ENCODE results near the gene RBFOX2. TPM values are rescaled to one million over a fixed set of nuclear protein-coding genes. Genes with fewer than 3 reads are reported as not detected.
"Not testable (repeated sequence)": the region's sequence is repeated elsewhere in the genome, so short reads cannot be mapped to it uniquely, and the experiment has no call there.

RBFOX2 gene
- total RNA-seq, 1 experiment from 2014 or later, result 116 TPM

- DNase-seq (ENCODE audit: low read depth), result no peak
Observed at GRCh38 chr22:35739076-35739930, 289.3 kb downstream of the RBFOX2 start.

GRCh38 chr22:35737886-35738285 lies 290.7 kb downstream of the RBFOX2 start:
- not testable (repeated sequence) for DNase-seq (ENCODE audit: low read depth)

GRCh38 chr22:35736701-35737100 lies 291.9 kb downstream of the RBFOX2 start:
- DNase-seq (ENCODE audit: low read depth), result no peak

GRCh38 chr22:35736166-35736565 lies 292.5 kb downstream of the RBFOX2 start:
- no peak for DNase-seq (ENCODE audit: low read depth)

DNA sequence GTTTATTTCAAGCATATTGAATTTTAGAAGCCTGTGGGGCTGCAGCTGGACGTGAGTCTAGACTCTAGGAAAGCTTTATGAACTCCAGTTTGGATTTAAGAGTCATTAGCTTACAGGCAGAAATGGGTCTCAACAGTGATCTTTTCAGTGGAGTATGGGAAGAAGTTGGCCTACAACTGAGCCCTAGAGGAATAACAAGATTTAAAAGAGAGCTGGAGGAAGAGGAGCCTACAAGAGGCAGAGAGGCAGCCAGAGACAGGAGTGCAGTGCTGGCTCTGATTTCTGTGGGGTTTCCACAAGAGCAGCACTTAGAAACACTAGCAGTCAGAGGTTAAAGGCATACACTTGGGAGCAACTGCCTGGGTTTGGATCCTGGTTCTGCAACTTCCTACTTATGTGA lies 293.1 kb downstream of the RBFOX2 start:
- no peak for DNase-seq (ENCODE audit: low read depth)

GRCh38 chr22:35734517-35734827 lies 294.2 kb downstream of the RBFOX2 start:
- DNase-seq (ENCODE audit: low read depth), result no peak

DNA sequence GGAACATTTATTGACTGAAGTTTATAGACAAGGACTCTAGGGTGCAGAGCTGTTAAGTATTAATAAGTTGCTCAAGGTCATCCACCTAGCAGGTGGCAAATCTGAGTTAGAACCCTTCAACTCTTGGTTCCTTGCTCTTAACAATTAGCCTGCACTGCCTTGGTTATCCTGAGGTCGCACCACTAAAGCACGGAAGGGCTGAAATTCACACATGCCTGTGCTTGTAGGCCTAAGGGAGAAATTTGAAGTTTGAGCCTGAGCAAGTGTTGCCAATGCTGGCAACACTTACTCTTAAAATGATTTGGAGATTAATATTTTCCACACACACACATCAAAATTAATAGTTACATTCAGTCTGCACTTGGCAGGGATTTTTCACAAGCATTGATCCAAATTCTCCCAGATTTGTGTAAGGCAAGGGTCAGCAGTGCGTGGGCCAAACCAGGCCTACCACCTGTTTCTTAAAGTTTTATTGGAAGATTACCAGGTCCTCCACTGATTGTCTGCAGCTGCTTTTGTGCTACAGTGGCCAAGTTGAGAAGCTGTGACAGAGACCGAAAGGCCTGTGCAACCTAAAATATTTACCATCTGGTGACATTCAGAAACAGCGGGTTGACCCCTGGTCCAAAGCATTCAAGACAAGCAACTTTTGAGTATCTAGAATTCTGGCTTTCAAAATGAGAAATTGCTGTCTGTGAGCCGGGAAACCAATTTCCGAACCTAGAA lies 294.7 kb downstream of the RBFOX2 start:
- DNase-seq (ENCODE audit: low read depth), result no peak

DNA sequence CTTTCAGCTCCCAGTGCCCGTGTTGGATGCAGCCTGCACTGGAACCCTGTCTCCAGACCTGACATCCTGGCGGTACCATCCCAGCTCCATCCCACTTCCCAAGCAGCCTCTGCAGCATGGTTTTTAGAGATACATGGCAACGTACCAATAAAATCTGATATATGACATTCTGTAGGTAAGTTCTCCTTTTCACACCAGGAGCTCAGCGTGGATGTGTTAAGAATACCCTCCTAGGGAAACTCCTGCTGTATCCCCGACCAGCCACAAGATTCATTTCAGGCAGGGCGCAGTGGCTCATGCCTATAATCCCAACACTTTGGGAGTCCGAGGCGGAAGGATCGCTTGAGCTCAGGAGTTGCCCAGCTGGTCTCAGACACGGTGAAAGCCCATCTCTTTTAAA lies 295.6 kb downstream of the RBFOX2 start:
- no peak for DNase-seq (ENCODE audit: low read depth)

GRCh38 chr22:35732116-35732515 lies 296.5 kb downstream of the RBFOX2 start:
- DNase-seq (ENCODE audit: low read depth), result no peak

DNA sequence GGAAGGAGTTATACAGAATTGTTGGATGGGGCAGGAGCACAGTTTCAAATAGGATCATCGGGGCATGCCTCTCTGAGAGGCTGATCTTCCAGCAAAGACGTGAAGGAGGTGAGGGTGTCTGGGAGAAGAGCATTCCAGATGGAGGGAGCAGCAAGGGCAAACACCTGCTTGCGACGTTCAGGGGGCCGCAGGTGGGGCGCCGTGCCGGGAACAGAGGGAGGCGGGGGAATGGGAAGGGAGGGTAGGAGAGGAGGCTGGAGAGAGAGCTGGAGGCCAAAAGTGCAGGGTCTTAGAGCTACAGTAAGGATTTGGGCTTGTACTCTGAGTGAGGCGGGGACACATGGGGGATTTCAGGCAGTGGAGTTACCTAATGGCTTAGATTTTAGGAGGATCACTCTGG lies 297.3 kb downstream of the RBFOX2 start:
- DNase-seq (ENCODE audit: low read depth), result no peak

DNA sequence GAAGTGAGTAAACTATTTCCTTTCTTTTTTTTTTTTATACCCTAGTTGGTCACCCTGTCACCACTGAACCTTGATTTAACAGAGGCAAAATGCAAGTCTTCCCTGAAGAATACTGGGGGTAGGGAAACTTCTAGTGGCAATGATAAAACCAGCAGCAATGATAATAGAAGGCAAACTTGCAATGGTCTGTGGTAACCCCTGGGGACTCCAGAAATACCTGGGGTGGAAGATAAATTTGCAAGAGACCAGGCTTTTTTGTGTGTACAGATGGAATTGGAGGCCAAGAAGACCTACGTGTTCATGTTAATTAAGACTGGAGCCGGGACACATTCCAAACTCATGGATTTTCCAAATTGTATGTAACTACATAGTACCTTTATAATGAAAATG lies 299.3 kb downstream of the RBFOX2 start:
- no peak for DNase-seq (ENCODE audit: low read depth)

GRCh38 chr22:35728639-35729308 lies 299.9 kb downstream of the RBFOX2 start:
- no peak for DNase-seq (ENCODE audit: low read depth)

GRCh38 chr22:35727436-35727835 lies 301.2 kb downstream of the RBFOX2 start:
- DNase-seq (ENCODE audit: low read depth), result no peak

GRCh38 chr22:35726933-35727332 lies 301.7 kb downstream of the RBFOX2 start:
- DNase-seq (ENCODE audit: low read depth), result no peak

- no peak for DNase-seq (ENCODE audit: low read depth)
Observed at GRCh38 chr22:35726398-35726797, 302.2 kb downstream of the RBFOX2 start.

- DNase-seq (ENCODE audit: low read depth), result no peak
Observed at GRCh38 chr22:35725521-35725920, 303.1 kb downstream of the RBFOX2 start.

GRCh38 chr22:35721960-35722359 lies 306.7 kb downstream of the RBFOX2 start:
- DNase-seq (ENCODE audit: low read depth), result no peak

- DNase-seq (ENCODE audit: low read depth), result no peak
Observed at GRCh38 chr22:35719212-35719875, 309.3 kb downstream of the RBFOX2 start.

- DNase-seq (ENCODE audit: low read depth), result no peak
Observed at GRCh38 chr22:35717572-35717971, 311.1 kb downstream of the RBFOX2 start, which contains the start of gene APOL5. Gene APOL5 (plus strand): TSS chr22:35717872. CDS start chr22:35717872, 0 bp downstream.

- DNase-seq (ENCODE audit: low read depth), result no peak
Observed at GRCh38 chr22:35712672-35713071, 316.0 kb downstream of the RBFOX2 start.

- DNase-seq (ENCODE audit: low read depth), result no peak
Observed at GRCh38 chr22:35711336-35711735, 317.3 kb downstream of the RBFOX2 start.

DNA sequence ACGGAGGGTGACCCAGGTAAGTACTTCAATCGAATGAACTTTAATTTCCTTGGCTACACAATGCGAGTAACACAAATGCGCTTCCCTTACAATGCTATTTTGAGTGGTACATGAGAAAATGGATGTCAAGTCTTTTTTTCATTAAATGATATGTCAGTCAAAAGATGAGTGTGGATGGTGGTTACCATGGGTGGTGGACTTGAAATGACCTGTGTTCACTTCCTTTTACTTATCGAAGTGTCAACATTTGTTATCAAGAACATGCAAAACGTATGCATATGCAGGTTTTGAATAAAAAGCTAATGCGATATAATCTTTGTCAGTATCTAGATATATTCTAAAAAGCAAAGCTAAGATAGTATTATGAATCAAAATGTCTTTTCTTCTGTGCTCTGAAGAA lies 319.7 kb downstream of the RBFOX2 start:
- no peak for DNase-seq (ENCODE audit: low read depth)

Data from LHCN-M2 (cell line).